Cardiac muscle cell (in vitro differentiated cells and primary cell): ENCODE data around the gene ATP11C. TPM values are rescaled to one million over a fixed set of nuclear protein-coding genes. Genes with fewer than 3 reads are reported as not detected.

ENCODE experiments used
- DNase-seq, 2 donors: peaks; one replicate each; pipeline versions ENCODE4 v3.0.0 to v3.0.0-alpha.2; 2010 to 2017; ENCODE audit warnings: low read depth in 1 of 2, low spot score in 1 of 2
- H3K27ac ChIP-seq: fragments of 200-600 bp; sonication (generic); 2 replicates; pipeline ENCODE4 v1.5.1; 2016
- H3K27me3 ChIP-seq: fragments of 200-600 bp; sonication (generic); 2 replicates; pipeline ENCODE4 v1.6.0; 2016; ENCODE audit warnings: control low read depth
- H3K36me3 ChIP-seq: fragments of 200-600 bp; sonication (generic); 2 replicates; pipeline ENCODE4 v1.5.1; 2016; ENCODE audit warnings: control low read depth
- H3K4me1 ChIP-seq: fragments of 200-600 bp; sonication (generic); 2 replicates; pipeline ENCODE4 v1.8.1; 2017; ENCODE audit warnings: low read depth, mild to moderate bottlenecking, mixed run types
- H3K4me3 ChIP-seq: fragments of 200-600 bp; sonication (generic); 2 replicates; pipeline ENCODE4 v1.5.1; 2016; ENCODE audit warnings: mild to moderate bottlenecking
- H3K9me3 ChIP-seq: fragments of 200-600 bp; sonication (generic); 2 replicates; pipeline ENCODE4 v1.5.1; 2017; ENCODE audit warnings: low read depth, mild to moderate bottlenecking, control low read depth
- polyA plus RNA-seq: library from polyadenylated mRNA; unstranded; fragments of >200 nt; fragmentation: Nextera tagmentation; extraction: Ambion mirVana; gene quantifications from 2 replicates; pipeline ENCODE4 v1.2.1, GENCODE V29; 2016
- total RNA-seq: library from RNA; depleted of rRNA; stranded (reverse); fragments of >200 nt; gene quantifications from 2 replicates; pipeline ENCODE4 v1.2.3, GENCODE V29; 2016
- TF ChIP-seq, protein P1 (sequence below): IDR thresholded peaks from 2 replicates; pipeline ENCODE4 v1.5.1; 2012; ENCODE audit warnings: low read depth, mild to moderate bottlenecking, low read length

ATP11C gene
- total and polyA plus RNA-seq, 2 experiments from 2014 or later = 7.4 to 17.1 TPM

DNA sequence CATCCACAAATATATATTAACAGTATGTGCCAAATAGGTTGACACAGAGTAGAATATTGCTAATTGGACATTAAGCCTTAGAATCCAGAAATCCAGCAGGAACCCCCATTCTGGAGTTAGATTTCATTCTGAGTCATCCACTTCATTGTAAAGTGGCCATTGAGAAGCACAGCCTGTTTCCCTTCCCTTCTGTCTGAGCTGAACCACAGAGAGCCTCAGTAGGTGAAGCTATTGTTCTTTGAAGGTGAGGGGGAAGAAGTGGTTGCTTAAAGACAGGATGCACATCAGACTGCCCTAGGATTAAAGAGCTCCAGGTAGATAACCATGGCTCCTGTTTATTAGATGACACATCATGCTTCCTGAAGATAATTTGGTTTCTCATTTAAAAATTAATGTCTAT, 194.3 kb downstream of the ATP11C start:
- no peaks in the 10 kb centered on the region for H3K4me1 ChIP-seq
- H3K36me3 ChIP-seq = peaks cover 2% of the 10 kb centered on the region
- peaks cover 3% of the 10 kb centered on the region for H3K9me3 ChIP-seq
- TF ChIP-seq, protein P1, sequence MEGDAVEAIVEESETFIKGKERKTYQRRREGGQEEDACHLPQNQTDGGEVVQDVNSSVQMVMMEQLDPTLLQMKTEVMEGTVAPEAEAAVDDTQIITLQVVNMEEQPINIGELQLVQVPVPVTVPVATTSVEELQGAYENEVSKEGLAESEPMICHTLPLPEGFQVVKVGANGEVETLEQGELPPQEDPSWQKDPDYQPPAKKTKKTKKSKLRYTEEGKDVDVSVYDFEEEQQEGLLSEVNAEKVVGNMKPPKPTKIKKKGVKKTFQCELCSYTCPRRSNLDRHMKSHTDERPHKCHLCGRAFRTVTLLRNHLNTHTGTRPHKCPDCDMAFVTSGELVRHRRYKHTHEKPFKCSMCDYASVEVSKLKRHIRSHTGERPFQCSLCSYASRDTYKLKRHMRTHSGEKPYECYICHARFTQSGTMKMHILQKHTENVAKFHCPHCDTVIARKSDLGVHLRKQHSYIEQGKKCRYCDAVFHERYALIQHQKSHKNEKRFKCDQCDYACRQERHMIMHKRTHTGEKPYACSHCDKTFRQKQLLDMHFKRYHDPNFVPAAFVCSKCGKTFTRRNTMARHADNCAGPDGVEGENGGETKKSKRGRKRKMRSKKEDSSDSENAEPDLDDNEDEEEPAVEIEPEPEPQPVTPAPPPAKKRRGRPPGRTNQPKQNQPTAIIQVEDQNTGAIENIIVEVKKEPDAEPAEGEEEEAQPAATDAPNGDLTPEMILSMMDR = no peak
- peak in 1 of 2 donors; percentile 2 for DNase-seq
- H3K27ac ChIP-seq = no peak overlapping the region
- no peak overlapping the region for H3K4me3 ChIP-seq
- no peaks in the 10 kb centered on the region for H3K27me3 ChIP-seq

DNA sequence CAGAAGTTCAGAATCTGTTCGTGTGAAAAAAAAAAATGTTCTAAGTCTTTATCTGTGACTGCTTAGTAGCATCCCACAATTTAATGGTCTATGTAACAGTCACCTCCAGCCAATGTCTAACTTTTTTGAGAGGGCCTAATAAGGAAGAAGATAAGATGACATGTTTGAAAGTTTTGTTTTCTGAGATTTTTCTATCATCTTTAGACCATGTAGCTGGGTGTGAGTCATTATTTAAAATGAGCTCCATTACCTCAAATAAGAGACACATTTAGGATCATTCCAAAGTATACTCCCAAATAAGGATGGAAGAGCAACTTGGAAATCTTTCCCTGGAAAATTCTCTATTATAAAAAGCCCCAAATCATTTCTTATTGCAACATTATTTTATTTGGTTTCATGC, 196.7 kb downstream of the ATP11C start:
- H3K4me1 ChIP-seq = no peaks in the 10 kb centered on the region
- H3K36me3 ChIP-seq = peaks cover 2% of the 10 kb centered on the region
- H3K9me3 ChIP-seq = peaks cover 3% of the 10 kb centered on the region
- no peak overlapping the region for H3K27ac ChIP-seq
- DNase-seq = no peak
- TF ChIP-seq, protein P1 = no peak
- no peaks in the 10 kb centered on the region for H3K27me3 ChIP-seq
- no peak overlapping the region for H3K4me3 ChIP-seq

DNA sequence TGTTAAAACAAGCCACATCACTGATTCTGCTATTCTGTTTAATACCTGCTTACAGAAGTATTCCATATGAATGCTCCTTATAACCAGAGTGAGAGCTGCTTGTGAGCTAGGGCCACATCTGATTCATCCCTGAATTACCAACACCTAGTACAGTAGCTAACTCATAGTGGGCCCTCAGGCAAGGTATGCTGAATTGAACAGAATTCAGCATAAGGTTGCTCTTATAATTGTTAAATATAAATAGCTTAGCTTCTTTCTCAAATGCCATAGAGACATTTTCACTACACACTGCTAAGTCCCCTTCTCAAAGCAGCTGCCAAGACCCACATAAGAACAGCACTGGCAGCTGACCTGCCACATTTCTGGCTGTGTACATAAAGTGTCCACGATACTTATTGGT, 197.9 kb downstream of the ATP11C start:
- Histone ChIP-seq H3K27me3 (no peaks in the 10 kb centered on the region), H3K9me3 (peaks cover 3% of the 10 kb centered on the region), H3K27ac (no peak overlapping the region), H3K4me1 (no peaks in the 10 kb centered on the region), H3K4me3 (no peak overlapping the region), H3K36me3 (peaks cover 2% of the 10 kb centered on the region)
- no peak for DNase-seq
- TF ChIP-seq, protein P1 = no peak

DNA sequence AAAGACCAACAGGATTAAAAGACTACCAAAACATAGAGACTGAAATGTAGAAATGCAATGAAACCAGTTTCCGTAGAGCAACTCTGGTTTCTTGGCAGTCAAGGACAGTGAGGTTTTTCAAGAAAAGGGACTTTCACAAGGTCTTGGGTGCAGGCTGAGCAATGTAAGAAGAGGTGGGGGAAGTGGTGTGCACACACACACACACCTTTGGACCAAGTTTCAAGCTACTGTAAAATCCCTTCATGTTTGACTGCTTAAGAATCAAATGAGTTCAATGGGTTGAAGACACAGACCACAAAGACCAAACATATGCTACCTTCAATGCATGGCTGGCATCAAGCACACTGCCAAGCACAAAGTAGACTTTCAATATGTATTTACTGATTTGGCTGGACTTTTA, 207.1 kb downstream of the ATP11C start:
- DNase-seq = no peak
- H3K36me3 ChIP-seq = no peaks in the 10 kb centered on the region
- TF ChIP-seq, protein P1 = no peak
- no peaks in the 10 kb centered on the region for H3K4me1 ChIP-seq
- H3K4me3 ChIP-seq = no peak overlapping the region
- no peaks in the 10 kb centered on the region for H3K27me3 ChIP-seq
- no peaks in the 10 kb centered on the region for H3K9me3 ChIP-seq
- H3K27ac ChIP-seq = no peak overlapping the region

DNA sequence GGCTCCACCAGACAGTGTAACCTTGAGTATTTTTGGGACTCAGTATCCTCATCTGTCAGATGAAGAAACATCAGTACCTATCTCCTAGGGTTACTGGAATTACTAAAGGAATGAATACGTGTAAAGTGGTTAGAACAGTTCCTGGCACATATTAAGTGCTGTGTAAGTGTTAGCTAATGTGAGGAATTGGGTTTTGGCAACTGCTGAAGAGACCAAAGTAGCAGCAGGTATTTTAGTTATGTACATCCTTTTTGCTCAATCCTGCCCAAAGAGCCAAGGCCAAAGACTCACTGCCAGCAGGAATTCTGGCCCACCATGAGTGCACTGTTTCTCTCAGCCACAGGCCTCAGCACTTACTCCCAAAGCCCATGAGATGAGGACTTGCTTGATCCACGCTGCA, 208.2 kb downstream of the ATP11C start:
- H3K4me1 ChIP-seq = no peaks in the 10 kb centered on the region
- DNase-seq = peak in 1 of 2 donors; percentile 3
- no peaks in the 10 kb centered on the region for H3K36me3 ChIP-seq
- no peaks in the 10 kb centered on the region for H3K27me3 ChIP-seq
- H3K4me3 ChIP-seq = no peak overlapping the region
- H3K27ac ChIP-seq = no peak overlapping the region
- H3K9me3 ChIP-seq = no peaks in the 10 kb centered on the region
- TF ChIP-seq, protein P1 = no peak

DNA sequence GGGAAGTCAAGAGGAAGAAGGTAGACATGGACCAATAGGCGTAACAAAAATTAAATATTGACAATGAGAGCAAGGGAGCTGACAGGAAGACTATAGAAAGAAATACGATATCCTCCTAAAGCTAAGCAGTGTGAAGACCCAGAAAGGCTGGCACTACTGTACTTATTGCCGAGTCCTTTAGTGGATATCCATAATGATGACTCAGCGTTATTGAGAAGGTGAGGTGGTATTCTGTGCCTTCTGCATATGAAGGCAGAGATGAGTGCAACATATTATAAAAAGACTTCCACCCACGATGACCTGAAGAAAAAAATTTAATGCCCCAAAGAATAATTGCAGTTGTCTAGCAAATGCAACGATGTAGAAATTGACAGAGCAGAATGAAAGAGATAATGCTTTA, 211.9 kb downstream of the ATP11C start:
- Histone ChIP-seq H3K27me3 (no peaks in the 10 kb centered on the region), H3K4me1 (no peaks in the 10 kb centered on the region), H3K27ac (no peak overlapping the region), H3K9me3 (no peaks in the 10 kb centered on the region), H3K4me3 (no peak overlapping the region), H3K36me3 (no peaks in the 10 kb centered on the region)
- no peak for DNase-seq
- TF ChIP-seq, protein P1 = no peak
